Measurements from ENCODE around the gene LCORL. TPM values are rescaled to one million over a fixed set of nuclear protein-coding genes. Genes with fewer than 3 reads are reported as not detected.

Gene LCORL
- total and polyA plus RNA-seq, 2 donors from 2014 or later = 2.8 to 13.7 TPM

DNA sequence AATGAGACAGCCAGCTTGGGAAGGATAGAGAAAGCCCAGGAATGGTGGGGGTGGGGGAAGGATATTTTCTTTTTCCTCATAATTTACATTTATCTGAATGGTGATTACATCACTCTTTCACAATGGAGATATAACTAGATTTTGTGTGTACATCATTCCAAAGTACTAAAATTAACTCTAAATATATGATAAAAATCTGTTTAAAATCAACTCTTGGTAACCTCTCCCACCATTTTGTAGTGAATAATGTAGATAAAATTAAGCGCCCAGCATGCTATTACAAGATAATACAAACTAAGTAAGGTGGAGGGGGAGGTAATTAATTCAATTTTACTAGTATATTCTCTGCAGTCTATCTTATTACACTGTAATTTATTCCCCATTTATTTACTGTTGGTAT is 131.9 kb downstream of the LCORL start:
- no peaks in the 10 kb centered on the region for H3K27me3 ChIP-seq (ENCODE audit: control insufficient read depth, insufficient read depth, low read length)

DNA sequence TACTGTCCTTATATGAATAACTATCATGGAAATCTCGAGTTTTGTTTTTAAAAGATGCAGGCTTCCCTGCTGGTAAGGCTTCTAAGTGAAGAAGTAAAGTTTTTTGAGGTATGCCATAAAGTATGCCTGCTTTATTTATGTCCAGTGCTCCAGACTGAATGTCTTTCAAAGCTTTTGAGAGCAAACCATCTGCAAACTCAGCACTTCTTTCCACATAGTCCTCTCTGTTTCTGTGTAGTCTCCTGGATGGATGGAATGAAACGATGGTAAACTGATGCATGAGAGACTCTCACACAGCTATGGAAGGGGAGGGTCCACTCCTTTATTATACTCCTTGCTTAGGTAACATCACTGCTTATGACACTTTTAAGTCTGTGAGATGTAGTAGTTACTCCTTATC is 137.0 kb downstream of the LCORL start:
- no peak for DNase-seq
- no peaks in the 10 kb centered on the region for H3K9me3 ChIP-seq (ENCODE audit: control insufficient read depth in 2 of 3, insufficient read depth in 1 of 3, low read length in 3 of 3)
- H3K27me3 ChIP-seq (ENCODE audit: control insufficient read depth, insufficient read depth, low read length) = no peaks in the 10 kb centered on the region
- intact Hi-C loops (cut with DNase I) = no loop called here
- FAIRE-seq = no peak
- H3K4me3 ChIP-seq (ENCODE audit: low read length in 3 of 3) = no peak overlapping the region
- H3K27ac ChIP-seq (ENCODE audit: low read depth in 2 of 2, low read length in 2 of 2) = no peak overlapping the region
- TF ChIP-seq, protein P1, sequence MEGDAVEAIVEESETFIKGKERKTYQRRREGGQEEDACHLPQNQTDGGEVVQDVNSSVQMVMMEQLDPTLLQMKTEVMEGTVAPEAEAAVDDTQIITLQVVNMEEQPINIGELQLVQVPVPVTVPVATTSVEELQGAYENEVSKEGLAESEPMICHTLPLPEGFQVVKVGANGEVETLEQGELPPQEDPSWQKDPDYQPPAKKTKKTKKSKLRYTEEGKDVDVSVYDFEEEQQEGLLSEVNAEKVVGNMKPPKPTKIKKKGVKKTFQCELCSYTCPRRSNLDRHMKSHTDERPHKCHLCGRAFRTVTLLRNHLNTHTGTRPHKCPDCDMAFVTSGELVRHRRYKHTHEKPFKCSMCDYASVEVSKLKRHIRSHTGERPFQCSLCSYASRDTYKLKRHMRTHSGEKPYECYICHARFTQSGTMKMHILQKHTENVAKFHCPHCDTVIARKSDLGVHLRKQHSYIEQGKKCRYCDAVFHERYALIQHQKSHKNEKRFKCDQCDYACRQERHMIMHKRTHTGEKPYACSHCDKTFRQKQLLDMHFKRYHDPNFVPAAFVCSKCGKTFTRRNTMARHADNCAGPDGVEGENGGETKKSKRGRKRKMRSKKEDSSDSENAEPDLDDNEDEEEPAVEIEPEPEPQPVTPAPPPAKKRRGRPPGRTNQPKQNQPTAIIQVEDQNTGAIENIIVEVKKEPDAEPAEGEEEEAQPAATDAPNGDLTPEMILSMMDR (IDR thresholded peaks at IDR 0.05; ENCODE audit: borderline replicate concordance, extremely low read depth, insufficient read depth) = no peak
- H3K4me1 ChIP-seq (ENCODE audit: control insufficient read depth in 2 of 3, insufficient read depth in 2 of 3, low read depth in 1 of 3, low read length in 3 of 3) = no peaks in the 10 kb centered on the region
- H3K9ac ChIP-seq (ENCODE audit: low read length in 3 of 3) = no peak overlapping the region
- peaks cover 0 to 3% (median 0%) of the 10 kb centered on the region in 3 donors for H3K36me3 ChIP-seq (ENCODE audit: control insufficient read depth in 2 of 3, insufficient read depth in 3 of 3, low read length in 3 of 3)

More for the DNA sequence above, 131.9 kb downstream of the LCORL start:
- H3K27ac ChIP-seq (ENCODE audit: low read depth in 2 of 2, low read length in 2 of 2) = no peak overlapping the region
- H3K9me3 ChIP-seq (ENCODE audit: control insufficient read depth in 2 of 3, insufficient read depth in 1 of 3, low read length in 3 of 3) = no peaks in the 10 kb centered on the region
- intact Hi-C loops (cut with DNase I) = no loop called here
- no peak for FAIRE-seq
- no peak for DNase-seq
- TF ChIP-seq, protein P1 (IDR thresholded peaks at IDR 0.05; ENCODE audit: borderline replicate concordance, extremely low read depth, insufficient read depth) = no peak
- H3K36me3 ChIP-seq (ENCODE audit: control insufficient read depth in 2 of 3, insufficient read depth in 3 of 3, low read length in 3 of 3) = peaks cover 0 to under 1% (median 0%) of the 10 kb centered on the region in 3 donors
- H3K4me3 ChIP-seq (ENCODE audit: low read length in 3 of 3) = no peak overlapping the region
- no peaks in the 10 kb centered on the region for H3K4me1 ChIP-seq (ENCODE audit: control insufficient read depth in 2 of 3, insufficient read depth in 2 of 3, low read depth in 1 of 3, low read length in 3 of 3)
- no peak overlapping the region for H3K9ac ChIP-seq (ENCODE audit: low read length in 3 of 3)

DNA sequence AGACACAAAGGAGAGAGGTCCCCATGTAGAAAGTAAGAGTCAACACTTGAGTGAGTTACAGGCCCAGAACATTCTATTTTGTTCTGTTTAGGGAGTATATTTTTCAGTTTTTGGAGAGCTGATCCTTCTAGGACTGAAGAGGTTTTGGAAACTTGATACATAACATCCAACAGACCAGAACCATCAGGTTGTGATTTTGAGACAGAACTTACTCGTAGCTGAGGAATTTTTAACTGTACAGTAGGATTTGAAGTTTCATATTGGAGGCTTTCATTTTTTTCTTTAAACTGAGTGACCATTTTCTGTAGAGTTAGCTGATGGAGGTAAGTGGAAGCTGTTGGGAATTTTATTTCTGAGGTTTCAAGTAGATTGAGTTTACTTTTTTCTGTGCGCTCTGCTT is 137.5 kb downstream of the LCORL start:
- H3K9ac ChIP-seq (ENCODE audit: low read length in 3 of 3) = no peak overlapping the region
- no peak overlapping the region for H3K27ac ChIP-seq (ENCODE audit: low read depth in 2 of 2, low read length in 2 of 2)
- TF ChIP-seq, protein P1 (IDR thresholded peaks at IDR 0.05; ENCODE audit: borderline replicate concordance, extremely low read depth, insufficient read depth) = no peak
- DNase-seq (peak in 2 of 5 donors; percentile 26 to 39), FAIRE-seq (no peak)
- intact Hi-C loops (cut with DNase I) = no loop called here
- no peaks in the 10 kb centered on the region for H3K4me1 ChIP-seq (ENCODE audit: control insufficient read depth in 2 of 3, insufficient read depth in 2 of 3, low read depth in 1 of 3, low read length in 3 of 3)
- peaks cover 0 to 3% (median 0%) of the 10 kb centered on the region in 3 donors for H3K36me3 ChIP-seq (ENCODE audit: control insufficient read depth in 2 of 3, insufficient read depth in 3 of 3, low read length in 3 of 3)
- no peak overlapping the region for H3K4me3 ChIP-seq (ENCODE audit: low read length in 3 of 3)
- H3K9me3 ChIP-seq (ENCODE audit: control insufficient read depth in 2 of 3, insufficient read depth in 1 of 3, low read length in 3 of 3) = no peaks in the 10 kb centered on the region
- no peaks in the 10 kb centered on the region for H3K27me3 ChIP-seq (ENCODE audit: control insufficient read depth, insufficient read depth, low read length)

DNA sequence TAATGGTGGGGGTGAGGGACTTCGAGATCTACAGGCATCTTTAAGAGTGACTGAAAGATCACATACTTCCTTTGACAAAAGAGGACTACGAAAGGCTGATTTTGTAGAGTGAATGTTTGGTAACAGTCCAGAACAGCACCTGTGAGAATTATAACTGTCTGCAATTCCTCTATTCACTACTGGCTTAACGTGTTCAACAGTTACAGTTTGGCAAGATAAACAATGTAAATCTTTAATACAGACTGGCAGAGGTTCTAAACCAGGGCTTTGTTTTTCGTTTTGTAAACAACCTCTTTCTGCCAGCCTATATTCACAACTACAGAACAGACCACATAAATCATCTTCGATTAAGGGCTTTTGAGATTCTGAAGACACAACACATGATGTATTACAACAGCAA is 143.9 kb downstream of the LCORL start:
- intact Hi-C loops (cut with DNase I) = no loop called here
- no peaks in the 10 kb centered on the region for H3K4me1 ChIP-seq (ENCODE audit: control insufficient read depth in 2 of 3, insufficient read depth in 2 of 3, low read depth in 1 of 3, low read length in 3 of 3)
- TF ChIP-seq, protein P1 (IDR thresholded peaks at IDR 0.05; ENCODE audit: borderline replicate concordance, extremely low read depth, insufficient read depth) = no peak
- no peaks in the 10 kb centered on the region for H3K36me3 ChIP-seq (ENCODE audit: control insufficient read depth in 2 of 3, insufficient read depth in 3 of 3, low read length in 3 of 3)
- H3K27ac ChIP-seq (ENCODE audit: low read depth in 2 of 2, low read length in 2 of 2) = no peak overlapping the region
- no peak for DNase-seq
- no peak for FAIRE-seq
- no peaks in the 10 kb centered on the region for H3K27me3 ChIP-seq (ENCODE audit: control insufficient read depth, insufficient read depth, low read length)
- H3K9ac ChIP-seq (ENCODE audit: low read length in 3 of 3) = no peak overlapping the region
- no peak overlapping the region for H3K4me3 ChIP-seq (ENCODE audit: low read length in 3 of 3)
- H3K9me3 ChIP-seq (ENCODE audit: control insufficient read depth in 2 of 3, insufficient read depth in 1 of 3, low read length in 3 of 3) = no peaks in the 10 kb centered on the region
